ENCODE results near the gene PBOV1.

- TF ChIP-seq POLR2A (IDR thresholded peaks at IDR 0.05) (no peak), CTCF (IDR thresholded peaks at IDR 0.05) (no peak)
These were observed 14.0 kb downstream of the PBOV1 start for GRCh38 chr6:138204303-138204702.
